Astrocyte (in vitro differentiated cells and primary cell): ENCODE results near the gene SPIN3.
"Not testable (repeated sequence)": the region's sequence is repeated elsewhere in the genome, so short reads cannot be mapped to it uniquely, and the experiment has no call there.

Source experiments
- EZH2 ChIP-seq: IDR thresholded peaks from 2 replicates; pipeline ENCODE4 v1.6.1; 2012; ENCODE audit warnings: mild to moderate bottlenecking, low read length, inconsistent platforms; ENCODE audit not compliant: insufficient read depth
- TF ChIP-seq, protein P1 (sequence below): IDR thresholded peaks from 2 replicates; pipeline ENCODE4 v1.5.1; 2011; ENCODE audit warnings: low read depth, mild to moderate bottlenecking, inconsistent platforms, low read length, moderate library complexity; ENCODE audit not compliant: insufficient read depth

GRCh38 chrX:56945226-56945625 is 50.1 kb downstream of the SPIN3 start:
- TF ChIP-seq, protein P1, sequence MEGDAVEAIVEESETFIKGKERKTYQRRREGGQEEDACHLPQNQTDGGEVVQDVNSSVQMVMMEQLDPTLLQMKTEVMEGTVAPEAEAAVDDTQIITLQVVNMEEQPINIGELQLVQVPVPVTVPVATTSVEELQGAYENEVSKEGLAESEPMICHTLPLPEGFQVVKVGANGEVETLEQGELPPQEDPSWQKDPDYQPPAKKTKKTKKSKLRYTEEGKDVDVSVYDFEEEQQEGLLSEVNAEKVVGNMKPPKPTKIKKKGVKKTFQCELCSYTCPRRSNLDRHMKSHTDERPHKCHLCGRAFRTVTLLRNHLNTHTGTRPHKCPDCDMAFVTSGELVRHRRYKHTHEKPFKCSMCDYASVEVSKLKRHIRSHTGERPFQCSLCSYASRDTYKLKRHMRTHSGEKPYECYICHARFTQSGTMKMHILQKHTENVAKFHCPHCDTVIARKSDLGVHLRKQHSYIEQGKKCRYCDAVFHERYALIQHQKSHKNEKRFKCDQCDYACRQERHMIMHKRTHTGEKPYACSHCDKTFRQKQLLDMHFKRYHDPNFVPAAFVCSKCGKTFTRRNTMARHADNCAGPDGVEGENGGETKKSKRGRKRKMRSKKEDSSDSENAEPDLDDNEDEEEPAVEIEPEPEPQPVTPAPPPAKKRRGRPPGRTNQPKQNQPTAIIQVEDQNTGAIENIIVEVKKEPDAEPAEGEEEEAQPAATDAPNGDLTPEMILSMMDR, result not testable (repeated sequence)
- TF ChIP-seq EZH2, result not testable (repeated sequence)
